OCI-LY1 (cell line): Measurements from ENCODE around the gene AFTPH.

ENCODE experiments used
- H2AFZ ChIP-seq: fragments of 200-600 bp; sonication (generic), shearing (Covaris generic); 2 replicates; pipeline ENCODE4 v1.6.0; 2014; ENCODE audit warnings: antibody characterized with exemption, mild to moderate bottlenecking, low read length
- H3F3A ChIP-seq: fragments of 200-600 bp; sonication (generic), shearing (Covaris generic); 2 replicates; pipeline ENCODE4 v1.6.0; 2014; ENCODE audit warnings: mild to moderate bottlenecking, antibody characterized with exemption, low read length, moderate library complexity; ENCODE audit not compliant: insufficient read depth
- H3K27ac ChIP-seq: fragments of 200-600 bp; sonication (generic); 2 replicates; pipeline ENCODE4 v1.5.1; 2014; ENCODE audit warnings: low read length, mixed run types, mild to moderate bottlenecking, low read depth; ENCODE audit not compliant: poor library complexity, severe bottlenecking
- H3K27me3 ChIP-seq: fragments of 200-600 bp; sonication (generic); 2 replicates; pipeline ENCODE4 v1.6.0; 2014; ENCODE audit warnings: antibody characterized with exemption, mild to moderate bottlenecking, low read length, moderate library complexity; ENCODE audit not compliant: insufficient read depth
- H3K36me3 ChIP-seq: fragments of 200-600 bp; sonication (generic); 2 replicates; pipeline ENCODE4 v1.6.1; 2014; ENCODE audit warnings: mild to moderate bottlenecking, antibody characterized with exemption, low read length, moderate library complexity, mixed read lengths; ENCODE audit not compliant: insufficient read depth
- H3K4me1 ChIP-seq: fragments of 200-600 bp; sonication (generic); 2 replicates; pipeline ENCODE4 v1.5.1; 2014; ENCODE audit warnings: mild to moderate bottlenecking, low read length, moderate library complexity; ENCODE audit not compliant: insufficient read depth, severe bottlenecking
- H3K4me2 ChIP-seq: fragments of 200-600 bp; sonication (generic), shearing (Covaris generic); 2 replicates; pipeline ENCODE4 v1.6.1; 2014; ENCODE audit warnings: low read length
- H3K4me3 ChIP-seq: fragments of 200-600 bp; sonication (generic); 2 replicates; pipeline ENCODE4 v1.5.1; 2014; ENCODE audit warnings: low read length, low read depth, mild to moderate bottlenecking, mixed read lengths; ENCODE audit not compliant: poor library complexity, severe bottlenecking
- H3K79me2 ChIP-seq: fragments of 200-600 bp; shearing (Covaris generic); 2 replicates; pipeline ENCODE4 v1.6.1; 2016; ENCODE audit warnings: mixed run types, low read length, mixed read lengths; ENCODE audit not compliant: insufficient read depth
- H3K9ac ChIP-seq: fragments of 200-600 bp; sonication (generic), shearing (Covaris generic); 2 replicates; pipeline ENCODE4 v1.6.1; 2014; ENCODE audit warnings: mild to moderate bottlenecking, low read length, mixed read lengths
- H3K9me2 ChIP-seq: fragments of 200-600 bp; sonication (generic), shearing (Covaris generic); 2 replicates; pipeline ENCODE4 v1.6.1; 2014; ENCODE audit warnings: low read depth, mild to moderate bottlenecking, low read length, mixed read lengths
- H3K9me3 ChIP-seq: fragments of 200-600 bp; shearing (Covaris generic); 2 replicates; pipeline ENCODE4 v1.6.1; 2014; ENCODE audit warnings: low read length, mixed read lengths
- H4K20me1 ChIP-seq: fragments of 200-600 bp; sonication (generic), shearing (Covaris generic); 2 replicates; pipeline ENCODE4 v1.6.0; 2016; ENCODE audit warnings: mild to moderate bottlenecking, low read length; ENCODE audit not compliant: insufficient read depth
- EZH2 ChIP-seq: fragments of 200-600 bp; sonication (generic), shearing (Covaris generic); IDR thresholded peaks from 2 replicates; pipeline ENCODE4 v1.8.0; 2017; ENCODE audit warnings: borderline replicate concordance, mixed run types, mild to moderate bottlenecking, antibody characterized with exemption, low read length, moderate library complexity, mixed read lengths
- TF ChIP-seq, protein P1 (sequence below): fragments of 200-600 bp; sonication (generic), shearing (Covaris generic); IDR thresholded peaks from 2 replicates; pipeline ENCODE4 v1.5.1; 2017; ENCODE audit warnings: mild to moderate bottlenecking, antibody characterized with exemption, low read length, moderate library complexity, mixed read lengths

The AFTPH gene

DNA sequence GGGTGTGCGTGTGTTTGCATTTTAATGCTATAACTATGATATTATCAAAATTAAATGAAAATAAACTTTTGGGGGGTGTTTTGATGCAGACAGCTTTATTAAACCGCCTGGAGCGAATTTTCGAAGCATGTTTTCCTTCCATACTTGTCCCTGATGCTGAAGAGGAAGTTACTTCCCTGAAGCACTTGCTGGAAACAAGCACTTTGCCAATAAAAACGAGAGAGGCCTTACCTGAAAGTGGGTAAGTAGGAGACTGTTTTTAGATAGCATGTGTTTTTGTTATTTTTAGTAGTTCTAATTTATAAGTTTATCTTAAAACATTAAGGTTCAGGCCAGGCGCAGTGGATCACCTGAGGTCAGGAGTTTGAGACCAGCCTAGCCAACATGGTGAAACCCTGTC lies 43.3 kb downstream of the AFTPH start:
- no peak overlapping the region for H3K9ac ChIP-seq
- no peak overlapping the region for H2AFZ ChIP-seq
- no peak overlapping the region for H3K4me3 ChIP-seq
- H4K20me1 ChIP-seq: no peaks in the 10 kb centered on the region
- H3F3A ChIP-seq: no peaks in the 10 kb centered on the region
- H3K9me2 ChIP-seq: no peaks in the 10 kb centered on the region
- no peaks in the 10 kb centered on the region for H3K27me3 ChIP-seq
- no peak for TF ChIP-seq EZH2
- TF ChIP-seq, protein P1, sequence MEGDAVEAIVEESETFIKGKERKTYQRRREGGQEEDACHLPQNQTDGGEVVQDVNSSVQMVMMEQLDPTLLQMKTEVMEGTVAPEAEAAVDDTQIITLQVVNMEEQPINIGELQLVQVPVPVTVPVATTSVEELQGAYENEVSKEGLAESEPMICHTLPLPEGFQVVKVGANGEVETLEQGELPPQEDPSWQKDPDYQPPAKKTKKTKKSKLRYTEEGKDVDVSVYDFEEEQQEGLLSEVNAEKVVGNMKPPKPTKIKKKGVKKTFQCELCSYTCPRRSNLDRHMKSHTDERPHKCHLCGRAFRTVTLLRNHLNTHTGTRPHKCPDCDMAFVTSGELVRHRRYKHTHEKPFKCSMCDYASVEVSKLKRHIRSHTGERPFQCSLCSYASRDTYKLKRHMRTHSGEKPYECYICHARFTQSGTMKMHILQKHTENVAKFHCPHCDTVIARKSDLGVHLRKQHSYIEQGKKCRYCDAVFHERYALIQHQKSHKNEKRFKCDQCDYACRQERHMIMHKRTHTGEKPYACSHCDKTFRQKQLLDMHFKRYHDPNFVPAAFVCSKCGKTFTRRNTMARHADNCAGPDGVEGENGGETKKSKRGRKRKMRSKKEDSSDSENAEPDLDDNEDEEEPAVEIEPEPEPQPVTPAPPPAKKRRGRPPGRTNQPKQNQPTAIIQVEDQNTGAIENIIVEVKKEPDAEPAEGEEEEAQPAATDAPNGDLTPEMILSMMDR: no peak
- H3K4me1 ChIP-seq: peaks cover 3% of the 10 kb centered on the region
- no peak overlapping the region for H3K27ac ChIP-seq
- H3K9me3 ChIP-seq: no peaks in the 10 kb centered on the region
- H3K79me2 ChIP-seq: peaks cover 17% of the 10 kb centered on the region
- no peak overlapping the region for H3K4me2 ChIP-seq
- peaks cover 23% of the 10 kb centered on the region; the same call in 1 of the 2 replicates for H3K36me3 ChIP-seq

DNA sequence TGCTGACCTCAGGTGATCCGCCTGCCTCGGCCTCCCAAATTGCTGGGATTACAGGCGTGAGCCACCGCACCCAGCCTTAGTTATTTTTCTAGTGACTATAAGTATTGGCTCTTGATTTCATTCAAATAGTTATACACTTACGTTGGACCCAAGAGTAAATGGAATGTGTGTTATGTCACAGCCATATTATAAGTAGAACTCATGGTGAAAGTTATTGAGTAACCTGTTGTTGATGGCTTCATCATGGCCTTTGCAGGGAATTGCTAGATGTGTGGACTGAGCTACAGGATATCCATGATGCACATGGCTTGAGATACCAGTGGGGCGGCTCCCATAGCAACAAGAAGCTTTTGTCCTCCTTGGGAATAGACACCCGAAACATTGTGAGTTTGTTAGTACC lies 44.7 kb downstream of the AFTPH start:
- H3K27ac ChIP-seq: no peak overlapping the region
- no peaks in the 10 kb centered on the region for H3K27me3 ChIP-seq
- no peak overlapping the region for H3K9ac ChIP-seq
- H3K79me2 ChIP-seq: peaks cover 4% of the 10 kb centered on the region; the same call in 1 of the 2 replicates
- H3K36me3 ChIP-seq: peaks cover 37% of the 10 kb centered on the region; the same call in 1 of the 2 replicates
- TF ChIP-seq, protein P1: no peak
- TF ChIP-seq EZH2: no peak
- H3K9me2 ChIP-seq: no peaks in the 10 kb centered on the region
- H3K4me1 ChIP-seq: no peaks in the 10 kb centered on the region
- no peak overlapping the region for H3K4me3 ChIP-seq
- H4K20me1 ChIP-seq: no peaks in the 10 kb centered on the region
- no peaks in the 10 kb centered on the region for H3K9me3 ChIP-seq
- no peak overlapping the region for H2AFZ ChIP-seq
- H3K4me2 ChIP-seq: no peak overlapping the region
- no peaks in the 10 kb centered on the region for H3F3A ChIP-seq

DNA sequence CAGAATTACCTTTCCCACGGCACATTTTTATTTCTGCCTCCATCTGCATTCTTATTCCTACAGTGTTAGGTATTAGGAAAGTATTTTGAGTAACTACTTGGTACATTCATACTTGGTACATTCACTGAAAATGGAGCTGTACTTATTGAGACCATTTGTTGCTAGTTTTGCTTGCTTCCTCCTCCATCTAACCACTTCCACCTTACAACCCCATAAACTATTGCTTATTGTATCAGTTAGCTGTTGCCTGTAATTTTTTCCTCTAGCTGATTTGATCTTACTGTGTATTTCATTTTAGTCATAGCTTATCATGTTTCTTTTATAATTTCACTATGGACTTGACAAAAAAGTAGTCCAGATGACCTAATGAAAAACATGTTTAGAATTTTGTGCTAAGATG lies 50.7 kb downstream of the AFTPH start:
- Histone ChIP-seq H3F3A (no peaks in the 10 kb centered on the region), H3K4me1 (no peaks in the 10 kb centered on the region), H4K20me1 (no peaks in the 10 kb centered on the region), H3K27ac (no peak overlapping the region), H3K27me3 (no peaks in the 10 kb centered on the region), H3K4me3 (no peak overlapping the region), H3K4me2 (no peak overlapping the region), H3K9me2 (no peaks in the 10 kb centered on the region), H3K79me2 (no peaks in the 10 kb centered on the region), H3K9me3 (no peaks in the 10 kb centered on the region), H3K36me3 (peaks cover 85% of the 10 kb centered on the region), H2AFZ (no peak overlapping the region), H3K9ac (no peak overlapping the region)
- no peak for TF ChIP-seq EZH2
- TF ChIP-seq, protein P1: no peak
